Liver (tissue), 9 donors: ENCODE measurements around the gene ATXN10. TPM values are rescaled to one million over a fixed set of nuclear protein-coding genes. Genes with fewer than 3 reads are reported as not detected.

Experiments used
- DNase-seq: peaks from one replicate; pipeline ENCODE4 v3.0.0-alpha.2; 2017; ENCODE audit warnings: low spot score
- H3K27ac ChIP-seq, 2 donors: one replicate each; pipeline ENCODE4 v1.7.0; 2013; ENCODE audit warnings: inconsistent platforms in 2 of 2, low read length in 2 of 2, control low read depth in 1 of 2, low read depth in 1 of 2, mild to moderate bottlenecking in 1 of 2
- H3K27me3 ChIP-seq, 4 donors: one replicate each; pipeline versions ENCODE4 v1.6.1 to v1.7.0; 2013; ENCODE audit warnings: low read length in 3 of 4, inconsistent platforms in 1 of 4, mild to moderate bottlenecking in 1 of 4, moderate library complexity in 1 of 4; ENCODE audit not compliant: control insufficient read depth in 4 of 4, insufficient read depth in 4 of 4
- H3K36me3 ChIP-seq, 4 donors: one replicate each; pipeline versions ENCODE4 v1.6.1 to v1.7.0; 2013; ENCODE audit warnings: low read length in 3 of 4, mild to moderate bottlenecking in 3 of 4, low read depth in 1 of 4, moderate library complexity in 1 of 4; ENCODE audit not compliant: control insufficient read depth in 4 of 4, insufficient read depth in 3 of 4
- H3K4me1 ChIP-seq, 4 donors: one replicate each; pipeline versions ENCODE4 v1.6.1 to v1.7.0; 2013; ENCODE audit warnings: low read length in 3 of 4, mild to moderate bottlenecking in 3 of 4, moderate library complexity in 1 of 4; ENCODE audit not compliant: control insufficient read depth in 4 of 4, insufficient read depth in 4 of 4
- H3K4me3 ChIP-seq, 3 donors: one replicate each; pipeline versions ENCODE4 v1.6.1 to v1.7.0; 2013; ENCODE audit warnings: low read length in 3 of 3, control low read depth in 1 of 3, low read depth in 1 of 3, mild to moderate bottlenecking in 1 of 3
- H3K9ac ChIP-seq, 2 donors: one replicate each; pipeline ENCODE4 v1.7.0; 2013; ENCODE audit warnings: low read length in 2 of 2, mild to moderate bottlenecking in 2 of 2, moderate library complexity in 2 of 2, control low read depth in 1 of 2, low read depth in 1 of 2
- H3K9me3 ChIP-seq, 4 donors: one replicate each; pipeline versions ENCODE4 v1.6.1 to v1.7.0; 2013; ENCODE audit warnings: low read length in 3 of 4; ENCODE audit not compliant: control insufficient read depth in 4 of 4
- EGR1 ChIP-seq, 2 donors: IDR thresholded peaks; 2 replicates each; pipeline ENCODE4 v1.6.1; 2016 to 2018; ENCODE audit warnings: antibody characterized with exemption in 2 of 2, low read depth in 2 of 2
- FOXA1 ChIP-seq: IDR thresholded peaks from 2 replicates; pipeline ENCODE4 v1.6.1; 2016; ENCODE audit warnings: antibody characterized with exemption
- FOXA2 ChIP-seq: IDR thresholded peaks from 2 replicates; pipeline ENCODE4 v1.6.1; 2016; ENCODE audit warnings: antibody characterized with exemption
- GABPA ChIP-seq, 2 donors: IDR thresholded peaks in 1 of 2; conservative IDR thresholded peaks in 1 of 2; 2 replicates each; pipeline ENCODE4 v1.6.1; 2016; ENCODE audit warnings: antibody characterized with exemption in 2 of 2, mild to moderate bottlenecking in 1 of 2, moderate library complexity in 1 of 2
- HNF4A ChIP-seq, 2 donors: conservative IDR thresholded peaks; 2 replicates each; pipeline ENCODE4 v1.6.1; 2016; ENCODE audit warnings: antibody characterized with exemption in 2 of 2, mild to moderate bottlenecking in 2 of 2
- HNF4G ChIP-seq: IDR thresholded peaks from 2 replicates; pipeline ENCODE4 v1.6.1; 2016; ENCODE audit warnings: antibody characterized with exemption
- JUND ChIP-seq, 2 donors: IDR thresholded peaks; 2 replicates each; pipeline ENCODE4 v1.6.1; 2016; ENCODE audit warnings: antibody characterized with exemption in 2 of 2
- NR2F2 ChIP-seq: IDR thresholded peaks from 2 replicates; pipeline ENCODE4 v1.6.1; 2016; ENCODE audit warnings: antibody characterized with exemption
- RAD21 ChIP-seq, 2 donors: IDR thresholded peaks; 2 replicates each; pipeline ENCODE4 v1.6.1; 2016; ENCODE audit warnings: antibody characterized with exemption in 2 of 2, mild to moderate bottlenecking in 2 of 2
- REST ChIP-seq: IDR thresholded peaks from 2 replicates; pipeline ENCODE4 v1.6.1; 2016; ENCODE audit warnings: antibody characterized with exemption, mild to moderate bottlenecking
- RXRA ChIP-seq, 2 donors: IDR thresholded peaks; 2 replicates each; pipeline ENCODE4 v1.6.1; 2017 to 2018; ENCODE audit warnings: antibody characterized with exemption in 2 of 2, mild to moderate bottlenecking in 1 of 2
- SP1 ChIP-seq: IDR thresholded peaks from 2 replicates; pipeline ENCODE4 v1.6.1; 2018; ENCODE audit warnings: antibody characterized with exemption, mild to moderate bottlenecking
- TAF1 ChIP-seq: conservative IDR thresholded peaks from 2 replicates; pipeline ENCODE4 v1.6.1; 2016; ENCODE audit warnings: antibody characterized with exemption, mild to moderate bottlenecking
- YY1 ChIP-seq: IDR thresholded peaks from 2 replicates; pipeline ENCODE4 v1.6.1; 2016; ENCODE audit warnings: antibody characterized with exemption, mild to moderate bottlenecking
- WGBS: extraction: QIAGEN DNeasy Blood & Tissue Kit; methylation state at CpG from one replicate; pipeline ENCODE4 v1.1.7; 2013; 5-methylcytosine and 5-hydroxymethylcytosine counted together
- polyA plus RNA-seq, 2 donors: library from polyadenylated mRNA; stranded (reverse) in 1 of 2; unstranded in 1 of 2; fragments of 200-250 nt in 1 of 2; fragments of >200 nt in 1 of 2; fragmentation: Nextera tagmentation in 1 of 2; extraction: Ambion mirVana in 1 of 2; gene quantifications; one replicate each; pipeline versions ENCODE4 v1.2.1 to v1.2.3, GENCODE V29; 2013 to 2015
- total RNA-seq, 2 donors: library from RNA; depleted of rRNA; stranded (reverse); fragments of >200 nt; gene quantifications; one replicate each; pipeline ENCODE4 v1.2.3, GENCODE V29; 2014
- TF ChIP-seq, protein P1 (sequence below): IDR thresholded peaks from 2 replicates; pipeline ENCODE4 v1.6.1; 2016; ENCODE audit warnings: antibody characterized with exemption
- TF ChIP-seq, protein P2 (sequence below): IDR thresholded peaks from 2 replicates; pipeline ENCODE4 v1.6.1; 2016; ENCODE audit warnings: antibody characterized with exemption
- TF ChIP-seq, protein P3 (sequence below): IDR thresholded peaks from 2 replicates; pipeline ENCODE4 v1.6.1; 2016; ENCODE audit warnings: antibody characterized with exemption
- TF ChIP-seq, protein P4 (sequence below): fragments of 150-350 bp; IDR thresholded peaks from 2 replicates; pipeline ENCODE4 v1.5.1; 2017; ENCODE audit warnings: improper control_type of control experiment, low read depth, low read length; ENCODE audit not compliant: missing input control
- donor health status: healthy.
- donor health status: healthy.
- donor health status: healthy.
- donor health status: healthy.
- donor health status: healthy.

Gene ATXN10
- total and polyA plus RNA-seq, 4 donors, result 34.9 to 100 (median 69.7) TPM

- Histone ChIP-seq H3K9me3 (no peaks in the 10 kb centered on the region), H3K27me3 (no peaks in the 10 kb centered on the region), H3K9ac (no peak overlapping the region), H3K36me3 (no peaks in the 10 kb centered on the region), H3K4me1 (peaks cover 0 to 2% (median 0%) of the 10 kb centered on the region in 4 donors), H3K27ac (no peak overlapping the region), H3K4me3 (no peak overlapping the region)
- no peak for TF ChIP-seq FOXA2
- no peak for TF ChIP-seq TAF1
- TF ChIP-seq, protein P1, sequence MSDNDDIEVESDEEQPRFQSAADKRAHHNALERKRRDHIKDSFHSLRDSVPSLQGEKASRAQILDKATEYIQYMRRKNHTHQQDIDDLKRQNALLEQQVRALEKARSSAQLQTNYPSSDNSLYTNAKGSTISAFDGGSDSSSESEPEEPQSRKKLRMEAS, result no peak
- TF ChIP-seq, protein P2, sequence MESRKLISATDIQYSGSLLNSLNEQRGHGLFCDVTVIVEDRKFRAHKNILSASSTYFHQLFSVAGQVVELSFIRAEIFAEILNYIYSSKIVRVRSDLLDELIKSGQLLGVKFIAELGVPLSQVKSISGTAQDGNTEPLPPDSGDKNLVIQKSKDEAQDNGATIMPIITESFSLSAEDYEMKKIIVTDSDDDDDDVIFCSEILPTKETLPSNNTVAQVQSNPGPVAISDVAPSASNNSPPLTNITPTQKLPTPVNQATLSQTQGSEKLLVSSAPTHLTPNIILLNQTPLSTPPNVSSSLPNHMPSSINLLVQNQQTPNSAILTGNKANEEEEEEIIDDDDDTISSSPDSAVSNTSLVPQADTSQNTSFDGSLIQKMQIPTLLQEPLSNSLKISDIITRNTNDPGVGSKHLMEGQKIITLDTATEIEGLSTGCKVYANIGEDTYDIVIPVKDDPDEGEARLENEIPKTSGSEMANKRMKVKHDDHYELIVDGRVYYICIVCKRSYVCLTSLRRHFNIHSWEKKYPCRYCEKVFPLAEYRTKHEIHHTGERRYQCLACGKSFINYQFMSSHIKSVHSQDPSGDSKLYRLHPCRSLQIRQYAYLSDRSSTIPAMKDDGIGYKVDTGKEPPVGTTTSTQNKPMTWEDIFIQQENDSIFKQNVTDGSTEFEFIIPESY, result no peak
- TF ChIP-seq NR2F2, result no peak
- no peak for TF ChIP-seq SP1
- TF ChIP-seq EGR1 (IDR thresholded peaks at IDR 0.05; ENCODE audit: low read depth in 2 of 2), result no peak
- TF ChIP-seq FOXA1, result no peak
- no peak for TF ChIP-seq JUND (IDR thresholded peaks at IDR 0.05)
- TF ChIP-seq RAD21 (IDR thresholded peaks at IDR 0.05), result no peak
- TF ChIP-seq HNF4A (conservative IDR thresholded peaks at IDR 0.05), result no peak
- TF ChIP-seq RXRA (IDR thresholded peaks at IDR 0.05), result no peak
- TF ChIP-seq, protein P3, sequence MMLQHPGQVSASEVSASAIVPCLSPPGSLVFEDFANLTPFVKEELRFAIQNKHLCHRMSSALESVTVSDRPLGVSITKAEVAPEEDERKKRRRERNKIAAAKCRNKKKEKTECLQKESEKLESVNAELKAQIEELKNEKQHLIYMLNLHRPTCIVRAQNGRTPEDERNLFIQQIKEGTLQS, result no peak
- no peak for TF ChIP-seq HNF4G
- no peak for TF ChIP-seq YY1
- TF ChIP-seq, protein P4, sequence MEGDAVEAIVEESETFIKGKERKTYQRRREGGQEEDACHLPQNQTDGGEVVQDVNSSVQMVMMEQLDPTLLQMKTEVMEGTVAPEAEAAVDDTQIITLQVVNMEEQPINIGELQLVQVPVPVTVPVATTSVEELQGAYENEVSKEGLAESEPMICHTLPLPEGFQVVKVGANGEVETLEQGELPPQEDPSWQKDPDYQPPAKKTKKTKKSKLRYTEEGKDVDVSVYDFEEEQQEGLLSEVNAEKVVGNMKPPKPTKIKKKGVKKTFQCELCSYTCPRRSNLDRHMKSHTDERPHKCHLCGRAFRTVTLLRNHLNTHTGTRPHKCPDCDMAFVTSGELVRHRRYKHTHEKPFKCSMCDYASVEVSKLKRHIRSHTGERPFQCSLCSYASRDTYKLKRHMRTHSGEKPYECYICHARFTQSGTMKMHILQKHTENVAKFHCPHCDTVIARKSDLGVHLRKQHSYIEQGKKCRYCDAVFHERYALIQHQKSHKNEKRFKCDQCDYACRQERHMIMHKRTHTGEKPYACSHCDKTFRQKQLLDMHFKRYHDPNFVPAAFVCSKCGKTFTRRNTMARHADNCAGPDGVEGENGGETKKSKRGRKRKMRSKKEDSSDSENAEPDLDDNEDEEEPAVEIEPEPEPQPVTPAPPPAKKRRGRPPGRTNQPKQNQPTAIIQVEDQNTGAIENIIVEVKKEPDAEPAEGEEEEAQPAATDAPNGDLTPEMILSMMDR, result no peak
- TF ChIP-seq GABPA (IDR thresholded peaks at IDR 0.05 in 1 of 2, conservative IDR thresholded peaks at IDR 0.05 in 1 of 2), result no peak
- TF ChIP-seq REST, result no peak
- WGBS, result 85% methylated on average over 4 of the region's 4 CpGs
- DNase-seq, result no peak
These were observed 13.9 kb upstream of the ATXN10 start for GRCh38 chr22:45657701-45658100.
